Activated CD4-positive, alpha-beta memory T cell treated with anti-CD3 and anti-CD28 coated beads for 36 hours (primary cell): ENCODE results near the gene RIMS3. TPM values are rescaled to one million over a fixed set of nuclear protein-coding genes. Genes with fewer than 3 reads are reported as not detected.
A peak's percentile ranks its signal among the peaks of the same experiment; 100 is the strongest.

Experiments used
- CTCF ChIA-PET: fragments of 350-600 bp; sonication (Branson Sonifier 250); formaldehyde crosslinking; loops from one replicate; lab custom pipeline; 2021; ENCODE audit warnings: antibody characterized with exemption, inconsistent platforms; lab: Charles Lee
- POLR2A ChIA-PET: fragments of 350-600 bp; sonication (Branson Sonifier 250); formaldehyde crosslinking; loops from one replicate; lab custom pipeline; 2021; ENCODE audit warnings: antibody characterized with exemption; lab: Charles Lee
- DNase-seq: peaks from one replicate; pipeline ENCODE4 v3.0.0-alpha.2; 2020
- H3K27ac Mint-ChIP-seq: one replicate; pipeline ENCODE4 v1.8.0; 2021; ENCODE audit warnings: mixed read lengths
- H3K27me3 Mint-ChIP-seq: one replicate; pipeline ENCODE4 v1.8.0; 2021; ENCODE audit warnings: mixed read lengths
- H3K36me3 Mint-ChIP-seq: one replicate; pipeline ENCODE4 v1.8.0; 2021; ENCODE audit warnings: mixed read lengths
- H3K4me1 Mint-ChIP-seq: one replicate; pipeline ENCODE4 v1.8.0; 2021; ENCODE audit warnings: low read depth, mixed read lengths
- H3K4me3 Mint-ChIP-seq: one replicate; pipeline ENCODE4 v1.8.0; 2021; ENCODE audit warnings: mild to moderate bottlenecking, mixed read lengths
- H3K9me3 Mint-ChIP-seq: one replicate; pipeline ENCODE4 v1.8.0; 2021; ENCODE audit warnings: mixed read lengths
- intact Hi-C: fragments of 100-400 bp; cut with micrococcal nuclease; formaldehyde crosslinking; loops from one replicate; pipeline ENCODE4 v1.15.1; 2023
- total RNA-seq, 2 experiments: library from RNA; stranded (reverse); gene quantifications; one replicate each; pipeline ENCODE4 v1.2.3, GENCODE V29; 2021

RIMS3 gene
- total RNA-seq, 2 experiments from 2014 or later, result 3.7 to 4.0 TPM

DNA sequence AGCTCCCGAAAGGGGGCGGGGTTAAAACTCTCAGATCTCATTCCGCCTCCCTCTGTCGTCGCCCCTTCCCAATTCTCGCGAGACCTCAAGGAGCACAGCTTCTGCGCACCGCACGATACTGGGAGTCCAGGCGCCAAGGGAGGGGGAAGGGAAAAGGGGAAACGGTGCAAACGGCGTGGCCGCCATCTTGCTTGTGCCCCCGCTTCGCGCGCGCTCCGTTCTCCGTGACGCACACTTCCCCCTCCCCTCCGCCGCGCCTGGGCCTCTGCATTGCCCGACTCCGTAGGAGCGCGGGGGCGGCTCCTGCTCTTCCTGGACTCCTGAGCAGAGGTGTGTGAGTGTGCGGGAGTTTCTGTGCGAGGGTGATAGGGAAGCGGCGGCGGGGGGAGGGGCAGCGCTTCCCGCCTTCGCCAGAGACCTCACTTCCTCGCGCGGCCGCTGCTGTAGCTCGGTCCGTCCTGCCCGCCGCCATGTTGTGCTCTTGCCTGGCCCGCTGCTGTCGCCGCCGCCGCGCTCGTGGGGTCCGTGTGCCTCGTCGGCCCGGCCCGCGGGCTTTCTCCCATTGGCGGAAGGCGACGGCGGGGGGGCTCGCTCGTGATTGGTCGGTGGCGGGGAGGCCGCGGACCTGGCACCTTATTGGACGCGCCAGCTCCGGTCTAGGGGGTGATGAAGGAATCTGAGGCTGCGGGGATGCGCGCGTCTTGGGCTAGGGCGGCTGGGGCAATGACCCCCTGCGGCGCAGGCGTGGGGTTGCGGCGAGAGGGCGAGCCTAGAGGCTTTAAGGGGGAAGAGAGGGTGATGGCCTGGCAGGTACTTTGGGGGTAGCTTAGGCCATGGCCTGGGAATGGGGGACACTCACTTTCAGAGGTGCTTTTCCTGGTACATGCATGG, 26.3 kb upstream of the RIMS3 start, which contains the start of gene NFYC:
Gene NFYC, plus strand, starts transcription at position 167 of the 891 bp plus-strand sequence. CDS start 47,140 bp downstream, outside the sequence.
- no peaks in the 10 kb centered on the region for H3K27me3 Mint-ChIP-seq
- H3K4me3 Mint-ChIP-seq, result peak within 1 kb of the TSS; percentile 90
- POLR2A ChIA-PET, result interaction anchor here (0.7 to 2.4 kb wide), 22 partner anchors 9 to 318 kb away, joined by 3 to 15 read pairs (median 4); partner anchors contain the start of genes CITED4, CTPS1, RIMS3 and ZFP69B
- intact Hi-C loops, result loop anchor here (1.0 to 10.0 kb wide), 10 partner anchors 18 to 651 kb away; partner anchors contain the start of genes CAP1, CTPS1, ZFP69B and ZNF684
- H3K9me3 Mint-ChIP-seq, result no peaks in the 10 kb centered on the region
- H3K36me3 Mint-ChIP-seq, result peaks cover 15% of the 10 kb centered on the region
- DNase-seq, result peak; percentile 98
- CTCF ChIA-PET, result interaction anchor here (0.6 to 3.7 kb wide), 12 partner anchors 9 to 257 kb away, joined by 3 to 34 read pairs (median 4); partner anchors contain the start of gene ZNF684
- peak within 1 kb of the TSS; percentile 90 for H3K27ac Mint-ChIP-seq
- peaks cover 59% of the 10 kb centered on the region for H3K4me1 Mint-ChIP-seq

DNA sequence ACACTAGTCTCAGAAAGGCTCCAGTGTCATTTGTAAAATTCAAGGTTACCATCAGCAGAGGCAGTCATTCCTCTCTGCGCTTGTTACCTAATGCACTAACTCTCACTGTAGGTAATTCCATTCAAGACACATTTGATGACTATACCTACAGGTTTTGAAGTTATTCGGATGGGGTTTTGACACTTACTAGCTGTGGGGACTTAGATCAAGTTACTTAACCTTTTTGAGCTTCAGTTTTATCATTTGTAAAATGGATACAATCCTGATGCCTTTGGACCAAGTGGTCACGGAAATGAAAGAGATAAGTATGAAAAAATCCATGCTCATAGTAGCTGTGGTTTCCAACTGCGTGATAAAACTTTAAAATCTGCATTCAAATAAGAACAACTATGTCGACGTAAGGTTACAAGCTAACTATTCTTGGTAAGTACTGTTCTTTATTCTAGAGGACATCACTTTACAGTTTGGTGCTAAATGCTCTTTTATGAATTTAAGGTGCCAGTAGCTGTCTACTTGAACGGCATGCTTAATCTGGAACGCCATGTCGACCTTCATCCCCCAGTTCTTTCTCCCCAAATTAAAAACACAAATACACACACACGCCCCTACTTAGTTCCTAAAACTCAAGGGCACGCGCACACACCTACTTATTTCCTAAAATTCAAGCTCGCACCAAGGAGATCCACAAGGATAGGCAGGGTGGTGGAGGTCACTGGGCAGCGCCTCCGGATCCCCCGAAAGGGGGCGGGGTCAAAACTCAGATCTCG, 25.5 kb upstream of the RIMS3 start:
- no peak for DNase-seq
- H3K4me1 Mint-ChIP-seq, result peaks cover 51% of the 10 kb centered on the region
- no peaks in the 10 kb centered on the region for H3K9me3 Mint-ChIP-seq
- H3K27ac Mint-ChIP-seq, result peak overlapping the region; percentile 90
- ChIA-PET CTCF (interaction anchor here (0.9 to 3.7 kb wide), 11 partner anchors 10 to 258 kb away, joined by 3 to 34 read pairs (median 4); partner anchors contain the start of gene ZNF684), POLR2A (interaction anchor here (0.7 to 2.4 kb wide), 18 partner anchors 10 to 317 kb away, joined by 3 to 15 read pairs (median 4); partner anchors contain the start of genes CTPS1 and RIMS3)
- H3K36me3 Mint-ChIP-seq, result peaks cover 17% of the 10 kb centered on the region
- H3K4me3 Mint-ChIP-seq, result peak overlapping the region; percentile 90
- no peaks in the 10 kb centered on the region for H3K27me3 Mint-ChIP-seq
- intact Hi-C loops, result loop anchor here (1.0 to 10.0 kb wide), 7 partner anchors 18 to 429 kb away; partner anchors contain the start of genes CTPS1, ZFP69B and ZNF684

DNA sequence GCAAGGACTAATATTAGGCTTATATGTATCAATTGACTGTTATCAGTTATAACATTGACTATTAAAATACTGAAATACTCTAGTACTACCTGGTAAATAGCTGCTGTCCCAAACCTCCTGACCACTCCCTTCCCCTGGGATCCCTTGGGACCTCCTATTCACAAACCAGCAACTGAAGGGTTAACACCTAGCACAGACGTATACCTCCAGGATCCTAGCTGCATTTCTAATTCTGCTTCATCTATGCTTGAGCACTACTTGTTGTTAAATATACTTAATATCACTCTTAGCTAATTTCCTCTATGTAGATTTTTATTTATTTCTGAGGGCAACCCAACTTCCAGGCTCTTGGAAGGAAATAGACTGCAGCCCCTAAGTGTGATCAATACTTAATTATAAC, 24.3 kb upstream of the RIMS3 start:
- H3K9me3 Mint-ChIP-seq, result no peaks in the 10 kb centered on the region
- DNase-seq, result no peak
- H3K27ac Mint-ChIP-seq, result no peak overlapping the region
- no peak overlapping the region for H3K4me3 Mint-ChIP-seq
- intact Hi-C loops, result loop anchor here (5.0 to 10.0 kb wide), 5 partner anchors 157 to 427 kb away; partner anchors contain the start of genes CTPS1, ZFP69B and ZNF684
- ChIA-PET POLR2A (interaction anchor here (2.4 kb wide), 1 partner anchor 315 kb away, joined by 5 read pairs; no protein-coding TSS in a partner anchor), CTCF (interaction anchor here (0.6 to 3.6 kb wide), 3 partner anchors 20 to 152 kb away, joined by 3 to 18 read pairs (median 5); no protein-coding TSS in a partner anchor)
- no peaks in the 10 kb centered on the region for H3K27me3 Mint-ChIP-seq
- H3K36me3 Mint-ChIP-seq, result peaks cover 21% of the 10 kb centered on the region
- H3K4me1 Mint-ChIP-seq, result peaks cover 41% of the 10 kb centered on the region

DNA sequence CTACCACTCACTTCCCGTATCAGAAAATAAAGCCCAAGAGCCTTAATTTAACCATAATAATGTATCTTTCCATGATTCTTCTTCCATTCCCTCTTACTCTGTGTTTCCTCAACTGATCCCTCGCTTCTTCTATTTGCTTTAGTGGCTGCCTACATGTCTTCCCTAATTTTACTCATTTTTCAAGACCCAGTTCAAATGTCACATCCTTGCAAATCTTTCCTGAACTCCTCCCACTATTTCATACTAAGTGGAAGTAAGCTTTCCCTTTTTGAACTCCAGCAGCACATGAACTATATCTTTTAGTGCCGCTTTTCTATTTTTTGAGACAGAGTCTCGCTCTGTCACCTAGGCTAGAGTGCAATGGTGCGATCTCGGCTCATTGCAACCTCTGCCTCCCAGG, 22.2 kb upstream of the RIMS3 start:
- H3K9me3 Mint-ChIP-seq, result no peaks in the 10 kb centered on the region
- H3K27me3 Mint-ChIP-seq, result no peaks in the 10 kb centered on the region
- CTCF ChIA-PET, result no interaction called here
- H3K4me3 Mint-ChIP-seq, result no peak overlapping the region
- no peak for DNase-seq
- POLR2A ChIA-PET, result no interaction called here
- H3K27ac Mint-ChIP-seq, result no peak overlapping the region
- intact Hi-C loops, result no loop called here
- H3K4me1 Mint-ChIP-seq, result peaks cover 21% of the 10 kb centered on the region
- H3K36me3 Mint-ChIP-seq, result peaks cover 21% of the 10 kb centered on the region

DNA sequence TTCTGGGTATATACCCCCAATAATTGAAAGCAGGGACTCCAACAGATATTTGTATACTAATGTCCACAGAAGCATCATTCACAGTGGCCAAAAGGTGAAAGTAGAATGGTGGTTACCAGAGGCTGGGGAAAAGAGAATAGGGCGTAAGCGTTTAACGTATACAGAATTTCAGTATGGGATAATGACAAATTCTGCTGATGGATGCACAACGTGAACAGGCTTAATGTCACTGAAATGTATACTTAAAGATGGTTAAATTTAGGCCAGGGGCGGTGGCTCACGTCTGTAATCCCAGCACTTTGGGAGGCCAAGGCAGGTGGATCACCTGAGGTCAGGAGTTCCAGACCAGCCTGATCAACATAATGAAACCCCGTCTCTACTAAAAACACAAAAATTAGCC, 21.6 kb upstream of the RIMS3 start:
- H3K9me3 Mint-ChIP-seq, result no peaks in the 10 kb centered on the region
- peaks cover 15% of the 10 kb centered on the region for H3K4me1 Mint-ChIP-seq
- DNase-seq, result no peak
- peaks cover 21% of the 10 kb centered on the region for H3K36me3 Mint-ChIP-seq
- intact Hi-C loops, result no loop called here
- ChIA-PET POLR2A (no interaction called here), CTCF (interaction anchor here (1.4 kb wide), 1 partner anchor 87 kb away, joined by 3 read pairs; no protein-coding TSS in a partner anchor)
- no peaks in the 10 kb centered on the region for H3K27me3 Mint-ChIP-seq
- H3K4me3 Mint-ChIP-seq, result no peak overlapping the region
- no peak overlapping the region for H3K27ac Mint-ChIP-seq

DNA sequence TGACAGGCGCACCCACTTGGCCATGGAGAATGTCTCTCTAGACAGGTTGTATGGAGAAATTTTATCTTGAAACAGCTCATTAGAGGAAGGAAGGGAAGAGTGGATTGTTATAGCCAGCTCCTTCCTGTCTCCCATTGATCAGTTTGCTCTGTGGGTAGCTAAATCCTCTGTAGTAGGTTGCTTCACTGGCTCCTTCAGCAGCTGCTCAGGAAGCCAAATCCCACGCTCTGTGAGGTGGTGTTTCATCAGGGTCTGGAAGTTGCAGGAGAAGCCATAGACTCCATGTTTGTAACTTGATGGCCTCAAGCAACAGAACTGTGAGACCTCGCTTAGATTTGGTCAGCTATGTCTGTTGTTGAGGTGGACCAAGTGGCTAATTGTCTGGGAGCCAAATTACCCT, 19.2 kb upstream of the RIMS3 start:
- Mint-ChIP-seq H3K9me3 (no peaks in the 10 kb centered on the region), H3K4me1 (peaks cover under 1% of the 10 kb centered on the region), H3K27me3 (no peaks in the 10 kb centered on the region), H3K36me3 (peaks cover 18% of the 10 kb centered on the region), H3K4me3 (no peak overlapping the region), H3K27ac (no peak overlapping the region)
- intact Hi-C loops, result no loop called here
- ChIA-PET CTCF (interaction anchor here (0.9 to 2.8 kb wide), 2 partner anchors 15 to 80 kb away, joined by 3 to 8 read pairs; no protein-coding TSS in a partner anchor), POLR2A (no interaction called here)
- no peak for DNase-seq

DNA sequence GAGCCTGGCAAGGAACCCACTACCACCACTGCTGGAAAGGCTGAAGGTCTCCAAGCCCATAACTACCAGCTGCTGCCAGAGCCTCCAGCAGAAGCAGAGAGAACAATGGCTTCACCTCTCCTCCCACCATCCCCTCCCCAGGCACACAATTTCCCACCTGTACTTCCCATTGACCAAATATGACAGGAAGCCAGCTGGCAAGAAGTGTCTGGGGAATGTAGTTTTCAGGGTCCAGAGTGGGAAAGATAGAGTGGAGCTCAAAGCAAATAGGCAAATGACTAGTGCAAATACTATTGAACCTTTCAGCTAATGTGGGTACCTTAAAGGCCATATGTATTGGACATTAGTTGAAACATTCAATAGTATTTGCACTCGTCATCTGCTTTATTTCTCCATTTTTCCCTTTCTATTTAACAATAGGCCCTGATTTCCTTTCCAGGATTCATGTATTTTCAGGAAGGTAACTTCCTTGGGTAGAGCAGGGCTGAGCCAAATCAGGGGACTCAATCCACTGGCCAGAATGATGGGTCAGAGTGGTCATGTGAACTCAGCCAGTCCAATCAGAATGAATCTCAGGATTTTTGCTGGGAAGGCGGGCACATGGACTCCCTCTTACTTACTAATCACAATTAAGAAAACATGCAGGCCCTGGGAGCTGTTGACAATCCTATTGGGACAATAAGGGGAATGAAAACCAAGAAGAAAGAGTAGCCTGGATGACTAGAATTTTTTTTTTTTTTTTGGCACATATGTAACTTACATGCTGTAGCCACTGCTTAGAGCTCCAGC, 13.9 kb upstream of the RIMS3 start:
- Mint-ChIP-seq H3K36me3 (no peaks in the 10 kb centered on the region), H3K4me3 (no peak overlapping the region), H3K27ac (no peak overlapping the region), H3K4me1 (no peaks in the 10 kb centered on the region), H3K27me3 (peaks cover 2% of the 10 kb centered on the region), H3K9me3 (no peaks in the 10 kb centered on the region)
- POLR2A ChIA-PET, result interaction anchor here (0.8 to 2.2 kb wide), 2 partner anchors 10 to 12 kb away, joined by 4 to 7 read pairs; partner anchors contain the start of gene NFYC
- no peak for DNase-seq
- intact Hi-C loops, result no loop called here
- CTCF ChIA-PET, result interaction anchor here (1.1 to 2.3 kb wide), 2 partner anchors 10 to 12 kb away, joined by 4 to 15 read pairs; partner anchors contain the start of gene NFYC

DNA sequence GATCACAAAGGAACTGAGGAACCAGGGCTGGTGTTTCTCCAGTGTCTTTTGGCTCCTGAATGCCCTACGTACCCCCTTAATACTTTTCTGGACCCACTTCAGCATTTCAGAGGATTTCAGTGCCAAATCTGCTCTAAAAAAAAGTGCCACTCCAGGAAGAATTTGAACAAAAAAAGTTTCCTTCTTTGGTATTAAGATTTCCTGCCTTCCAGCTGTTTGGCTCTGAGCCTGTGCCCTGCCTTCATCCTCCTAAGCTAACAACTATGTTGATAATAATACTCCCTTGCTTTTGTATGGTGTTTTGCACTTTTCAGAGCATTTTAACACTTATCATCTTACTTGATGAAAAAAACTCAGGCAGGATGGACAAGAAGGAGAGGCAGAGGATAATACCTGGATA, 11.0 kb upstream of the RIMS3 start:
- CTCF ChIA-PET, result no interaction called here
- intact Hi-C loops, result no loop called here
- DNase-seq, result no peak
- Mint-ChIP-seq H3K27ac (no peak overlapping the region), H3K27me3 (peaks cover 2% of the 10 kb centered on the region), H3K4me1 (no peaks in the 10 kb centered on the region), H3K36me3 (no peaks in the 10 kb centered on the region), H3K4me3 (no peak overlapping the region), H3K9me3 (no peaks in the 10 kb centered on the region)
- POLR2A ChIA-PET, result no interaction called here

DNA sequence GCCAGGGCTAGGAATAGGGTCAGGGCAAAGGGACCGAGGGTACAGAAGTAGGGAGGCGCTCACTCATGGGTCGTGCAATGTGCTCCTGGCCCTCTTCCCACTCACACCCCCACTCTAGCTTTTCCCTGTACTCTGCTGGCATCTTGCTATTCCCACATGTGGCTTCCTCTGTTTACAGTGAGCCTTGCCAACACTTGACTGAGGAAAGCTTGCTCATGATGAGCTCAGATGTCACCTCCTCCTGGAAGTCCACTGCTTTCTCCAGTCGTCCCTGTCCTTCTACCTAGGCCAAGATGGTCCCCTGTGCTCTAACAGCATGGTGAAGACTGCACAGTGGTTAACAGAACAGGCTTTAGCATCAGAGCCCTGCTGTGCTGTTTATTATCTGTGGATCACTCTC, 8.0 kb upstream of the RIMS3 start:
- no peak for DNase-seq
- peaks cover 2% of the 10 kb centered on the region for H3K27me3 Mint-ChIP-seq
- H3K27ac Mint-ChIP-seq, result no peak overlapping the region
- intact Hi-C loops, result no loop called here
- no peaks in the 10 kb centered on the region for H3K36me3 Mint-ChIP-seq
- no peak overlapping the region for H3K4me3 Mint-ChIP-seq
- no peaks in the 10 kb centered on the region for H3K9me3 Mint-ChIP-seq
- POLR2A ChIA-PET, result no interaction called here
- H3K4me1 Mint-ChIP-seq, result no peaks in the 10 kb centered on the region
- CTCF ChIA-PET, result interaction anchor here (0.9 kb wide), 1 partner anchor 529 kb away, joined by 3 read pairs; no protein-coding TSS in a partner anchor

DNA sequence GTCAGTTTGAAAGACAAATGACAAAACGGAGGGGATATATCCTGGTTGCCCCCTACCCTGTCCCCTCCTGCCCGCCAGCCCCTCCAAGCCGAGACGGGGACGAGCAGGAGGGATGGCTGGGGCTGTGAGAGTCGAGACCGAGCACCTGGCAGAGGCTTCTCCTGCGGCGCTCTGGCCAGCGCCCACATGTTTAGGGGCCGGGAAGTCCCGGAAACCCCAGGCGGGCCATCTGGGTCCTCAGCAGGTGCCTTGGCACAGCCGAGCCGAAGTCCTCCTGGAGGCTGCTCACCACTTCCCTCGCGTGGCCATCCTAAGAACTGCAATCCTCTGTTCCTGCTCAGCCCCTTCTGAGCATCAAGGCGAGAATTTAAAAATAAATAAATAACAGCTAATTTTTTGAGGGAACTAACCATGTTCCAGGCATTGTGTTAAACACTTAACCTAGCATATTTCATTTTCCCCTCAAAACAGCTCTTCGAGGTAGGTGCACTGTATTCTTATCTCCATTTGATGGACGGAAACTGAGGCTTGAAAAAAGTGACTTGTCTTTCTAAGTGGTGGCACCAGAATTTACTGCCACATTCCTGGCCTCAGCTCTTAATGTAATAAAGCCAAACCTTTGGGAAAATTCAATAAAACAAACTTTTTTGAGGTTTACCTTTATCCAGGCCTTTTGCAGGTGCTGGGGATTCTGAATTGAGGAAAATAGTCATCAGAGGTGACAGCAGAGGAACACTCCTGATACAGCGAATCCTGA, 3.5 kb upstream of the RIMS3 start:
- DNase-seq, result peak; percentile 91
- ChIA-PET CTCF (interaction anchor here (0.6 to 2.9 kb wide), 25 partner anchors 9 to 735 kb away, joined by 3 to 18 read pairs (median 4); partner anchors contain the start of genes CITED4 and NFYC), POLR2A (interaction anchor here (0.6 kb wide), 1 partner anchor 104 kb away, joined by 3 read pairs; no protein-coding TSS in a partner anchor)
- no peaks in the 10 kb centered on the region for H3K9me3 Mint-ChIP-seq
- no peaks in the 10 kb centered on the region for H3K27me3 Mint-ChIP-seq
- intact Hi-C loops, result loop anchor here (1.0 to 5.0 kb wide), 5 partner anchors 24 to 527 kb away; no protein-coding TSS in a partner anchor
- H3K36me3 Mint-ChIP-seq, result no peaks in the 10 kb centered on the region
- H3K4me3 Mint-ChIP-seq, result peak overlapping the region; percentile 41
- peaks cover 7% of the 10 kb centered on the region for H3K4me1 Mint-ChIP-seq
- H3K27ac Mint-ChIP-seq, result no peak overlapping the region
